ENCODE data around the gene TMEM51. TPM values are rescaled to one million over a fixed set of nuclear protein-coding genes. Genes with fewer than 3 reads are reported as not detected.

TMEM51 gene
- total and polyA plus RNA-seq, 2 of the 13 experiments (the other 11 are each of a cell fraction or from before 2014, with no cell fraction given) = 12.2 to 22.3 TPM

DNA sequence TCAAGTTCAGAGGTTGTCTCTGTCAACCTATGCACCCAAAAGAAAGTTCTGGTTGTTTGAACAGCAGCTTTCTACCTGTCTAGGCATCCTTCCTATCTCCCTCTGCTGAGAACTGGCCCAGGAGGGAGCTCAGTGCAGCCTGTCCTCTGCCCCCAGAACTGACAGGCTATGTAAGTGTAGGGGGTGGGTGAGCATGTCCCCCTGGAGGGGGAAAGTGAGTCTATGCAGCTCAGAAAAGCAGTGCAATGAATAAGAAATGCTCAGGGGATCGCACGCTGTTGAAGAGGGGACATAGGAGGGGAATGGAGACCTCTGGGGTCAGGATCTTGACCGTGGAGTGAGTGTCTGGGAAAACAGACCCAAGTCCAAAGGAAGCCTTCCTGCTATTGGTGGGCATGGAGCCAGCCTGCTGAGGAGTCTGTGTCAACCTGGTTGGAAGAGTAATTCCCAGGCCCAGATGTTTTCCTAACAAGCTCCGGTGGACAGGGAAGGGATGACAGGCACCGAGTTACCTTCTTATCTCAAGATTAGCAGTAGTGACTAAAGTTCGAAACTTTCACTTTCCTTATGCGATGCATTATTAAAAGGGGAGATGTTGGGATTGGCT lies 67.4 kb downstream of the TMEM51 start (continued):
- no peak for TF ChIP-seq ZSCAN22 (CRISPR knock-in tag; IDR thresholded peaks at IDR 0.05)
- TF ChIP-seq NCOA2 (CRISPR knock-in tag; IDR thresholded peaks at IDR 0.05) = no peak
- no peak for TF ChIP-seq ZNF260 (CRISPR knock-in tag; IDR thresholded peaks at IDR 0.05; ENCODE audit: borderline replicate concordance, low read depth)
- TF ChIP-seq, protein P1, sequence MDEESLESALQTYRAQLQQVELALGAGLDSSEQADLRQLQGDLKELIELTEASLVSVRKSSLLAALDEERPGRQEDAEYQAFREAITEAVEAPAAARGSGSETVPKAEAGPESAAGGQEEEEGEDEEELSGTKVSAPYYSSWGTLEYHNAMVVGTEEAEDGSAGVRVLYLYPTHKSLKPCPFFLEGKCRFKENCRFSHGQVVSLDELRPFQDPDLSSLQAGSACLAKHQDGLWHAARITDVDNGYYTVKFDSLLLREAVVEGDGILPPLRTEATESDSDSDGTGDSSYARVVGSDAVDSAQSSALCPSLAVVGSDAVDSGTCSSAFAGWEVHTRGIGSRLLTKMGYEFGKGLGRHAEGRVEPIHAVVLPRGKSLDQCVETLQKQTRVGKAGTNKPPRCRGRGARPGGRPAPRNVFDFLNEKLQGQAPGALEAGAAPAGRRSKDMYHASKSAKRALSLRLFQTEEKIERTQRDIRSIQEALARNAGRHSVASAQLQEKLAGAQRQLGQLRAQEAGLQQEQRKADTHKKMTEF (CRISPR knock-in tag; IDR thresholded peaks at IDR 0.05) = no peak
- no peak for TF ChIP-seq SMC3 (IDR thresholded peaks at IDR 0.05; ENCODE audit: low read length)
- no peak for TF ChIP-seq MAFF (IDR thresholded peaks at IDR 0.05; ENCODE audit: low read depth, low read length)
- no peak for TF ChIP-seq ZNF850 (CRISPR knock-in tag; conservative IDR thresholded peaks at IDR 0.05)
- no peak for TF ChIP-seq JUND (CRISPR knock-in tag; IDR thresholded peaks at IDR 0.05)
- TF ChIP-seq ZNF772 (CRISPR knock-in tag; IDR thresholded peaks at IDR 0.05) = no peak
- no peak for TF ChIP-seq ZNF343 (CRISPR knock-in tag; IDR thresholded peaks at IDR 0.05)
- TF ChIP-seq HIVEP1 (CRISPR knock-in tag; IDR thresholded peaks at IDR 0.05) = 0 out of 2 replicates have a peak, but pooled peaks have one; percentile 19
- TF ChIP-seq STAG1 (CRISPR knock-in tag; IDR thresholded peaks at IDR 0.05) = no peak
- no peak for TF ChIP-seq MZF1 (CRISPR knock-in tag; IDR thresholded peaks at IDR 0.05; ENCODE audit: borderline replicate concordance)
- no peak for TF ChIP-seq ZNF367 (CRISPR knock-in tag; IDR thresholded peaks at IDR 0.05; ENCODE audit: borderline replicate concordance)
- no peak for TF ChIP-seq ZNF768 (CRISPR knock-in tag; IDR thresholded peaks at IDR 0.05)
- no peak for TF ChIP-seq ZNF605 (CRISPR knock-in tag; IDR thresholded peaks at IDR 0.05)
- no peak for TF ChIP-seq MXD4 (CRISPR knock-in tag; IDR thresholded peaks at IDR 0.05)
- no peak for TF ChIP-seq HHEX (CRISPR knock-in tag; IDR thresholded peaks at IDR 0.05)
- no peak for TF ChIP-seq SRF (IDR thresholded peaks at IDR 0.05; ENCODE audit: low read depth, low read length)
- TF ChIP-seq HNRNPK (IDR thresholded peaks at IDR 0.05; ENCODE audit: low read depth, low read length, poor library complexity, severe bottlenecking) = no peak
- TF ChIP-seq HDAC1 (CRISPR knock-in tag; IDR thresholded peaks at IDR 0.05) = 0 out of 2 replicates have a peak, but pooled peaks have one; percentile 22
- no peak for TF ChIP-seq MAFK (conservative IDR thresholded peaks at IDR 0.05 in 1 of 2, IDR thresholded peaks at IDR 0.05 in 1 of 2; ENCODE audit: low read length in 2 of 2)
- TF ChIP-seq, protein P2, sequence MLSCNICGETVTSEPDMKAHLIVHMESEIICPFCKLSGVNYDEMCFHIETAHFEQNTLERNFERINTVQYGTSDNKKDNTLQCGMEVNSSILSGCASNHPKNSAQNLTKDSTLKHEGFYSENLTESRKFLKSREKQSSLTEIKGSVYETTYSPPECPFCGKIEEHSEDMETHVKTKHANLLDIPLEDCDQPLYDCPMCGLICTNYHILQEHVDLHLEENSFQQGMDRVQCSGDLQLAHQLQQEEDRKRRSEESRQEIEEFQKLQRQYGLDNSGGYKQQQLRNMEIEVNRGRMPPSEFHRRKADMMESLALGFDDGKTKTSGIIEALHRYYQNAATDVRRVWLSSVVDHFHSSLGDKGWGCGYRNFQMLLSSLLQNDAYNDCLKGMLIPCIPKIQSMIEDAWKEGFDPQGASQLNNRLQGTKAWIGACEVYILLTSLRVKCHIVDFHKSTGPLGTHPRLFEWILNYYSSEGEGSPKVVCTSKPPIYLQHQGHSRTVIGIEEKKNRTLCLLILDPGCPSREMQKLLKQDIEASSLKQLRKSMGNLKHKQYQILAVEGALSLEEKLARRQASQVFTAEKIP (CRISPR knock-in tag; IDR thresholded peaks at IDR 0.05; ENCODE audit: borderline replicate concordance) = no peak
- TF ChIP-seq, protein P3, sequence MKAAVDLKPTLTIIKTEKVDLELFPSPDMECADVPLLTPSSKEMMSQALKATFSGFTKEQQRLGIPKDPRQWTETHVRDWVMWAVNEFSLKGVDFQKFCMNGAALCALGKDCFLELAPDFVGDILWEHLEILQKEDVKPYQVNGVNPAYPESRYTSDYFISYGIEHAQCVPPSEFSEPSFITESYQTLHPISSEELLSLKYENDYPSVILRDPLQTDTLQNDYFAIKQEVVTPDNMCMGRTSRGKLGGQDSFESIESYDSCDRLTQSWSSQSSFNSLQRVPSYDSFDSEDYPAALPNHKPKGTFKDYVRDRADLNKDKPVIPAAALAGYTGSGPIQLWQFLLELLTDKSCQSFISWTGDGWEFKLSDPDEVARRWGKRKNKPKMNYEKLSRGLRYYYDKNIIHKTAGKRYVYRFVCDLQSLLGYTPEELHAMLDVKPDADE (CRISPR knock-in tag; IDR thresholded peaks at IDR 0.05) = no peak
- TF ChIP-seq ZNF160 (CRISPR knock-in tag; IDR thresholded peaks at IDR 0.05) = no peak
- TF ChIP-seq ZNF232 (CRISPR knock-in tag; IDR thresholded peaks at IDR 0.05; ENCODE audit: borderline replicate concordance) = no peak
- TF ChIP-seq, protein P4, sequence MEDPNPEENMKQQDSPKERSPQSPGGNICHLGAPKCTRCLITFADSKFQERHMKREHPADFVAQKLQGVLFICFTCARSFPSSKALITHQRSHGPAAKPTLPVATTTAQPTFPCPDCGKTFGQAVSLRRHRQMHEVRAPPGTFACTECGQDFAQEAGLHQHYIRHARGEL (CRISPR knock-in tag; IDR thresholded peaks at IDR 0.05) = no peak
- no peak for TF ChIP-seq U2AF2 (IDR thresholded peaks at IDR 0.05; ENCODE audit: low read depth, low read length)
- TF ChIP-seq MED13 (CRISPR knock-in tag; IDR thresholded peaks at IDR 0.05) = no peak
- TF ChIP-seq MBD4 (IDR thresholded peaks at IDR 0.05; ENCODE audit: borderline replicate concordance, low read length) = no peak
